HCT116 (cell line): ENCODE measurements around the gene SGMS1. TPM values are rescaled to one million over a fixed set of nuclear protein-coding genes. Genes with fewer than 3 reads are reported as not detected.

ENCODE experiments used
- ATAC-seq: fragments of 200-7000 bp; cut with Tn5 transposase; 2 replicates; pipeline ENCODE4 v1.9.1; 2020; ENCODE audit warnings: mild to moderate bottlenecking, moderate library complexity
- BruUV-seq: library from RNA; stranded (reverse); fragments of 400-500 nt; replicated peaks from 2 replicates; lab custom pipeline; 2021; lab: Mats Ljungman, UMichigan
- CTCF ChIA-PET: fragments of 300-600 bp; sonication (Branson Sonifier 250); formaldehyde crosslinking; loops from one replicate; lab custom pipeline; 2021; ENCODE audit warnings: antibody characterized with exemption; lab: Charles Lee
- POLR2A ChIA-PET: fragments of 300-600, 350-600 bp; sonication (Branson Sonifier 250); formaldehyde crosslinking; loops from one replicate; lab custom pipeline; 2021; ENCODE audit warnings: antibody characterized with exemption; lab: Charles Lee
- RAD21 ChIA-PET, 2 experiments: fragments of 300-600 bp; sonication (Branson Sonifier 250); formaldehyde crosslinking; loops; one replicate each; lab custom pipeline; 2023; ENCODE audit warnings: low total read pairs in 2 of 2; ENCODE audit not compliant: uncharacterized antibody in 2 of 2, unreplicated experiment in 2 of 2, low non-redundant PET in 1 of 2; lab: Charles Lee
- DNase-seq: peaks from one replicate; pipeline ENCODE4 v3.0.0-alpha.2; 2010; ENCODE audit warnings: low read depth, low spot score
- H2AFZ ChIP-seq: fragments of 200-600 bp; shearing (Covaris generic), sonication (generic); 2 replicates; pipeline ENCODE4 v1.6.1; 2017; ENCODE audit warnings: low read depth, mixed run types, mixed read lengths, antibody characterized with exemption, low read length; ENCODE audit not compliant: poor library complexity, severe bottlenecking
- H3K27ac ChIP-seq: 2 replicates; pipeline ENCODE4 v1.5.1; 2012; ENCODE audit warnings: low read depth, low read length
- H3K27me3 ChIP-seq: fragments of 200-600 bp; sonication (generic); 2 replicates; pipeline ENCODE4 v1.6.1; 2016; ENCODE audit warnings: mixed run types, low read length, mixed read lengths; ENCODE audit not compliant: insufficient read depth
- H3K36me3 ChIP-seq, 2 experiments: fragments of 200-500 bp in 1 of 2; fragments of 200-600 bp in 1 of 2; sonication (Bioruptor generic) in 1 of 2; sonication (generic) in 1 of 2; 2 replicates each; pipeline versions ENCODE4 v1.5.1 to v1.6.1; 2014 to 2016; ENCODE audit warnings: low read length in 2 of 2, inconsistent platforms in 1 of 2, mixed read lengths in 1 of 2, mixed run types in 1 of 2; ENCODE audit not compliant: insufficient read depth in 2 of 2, control insufficient read depth in 1 of 2
- H3K4me1 ChIP-seq, 2 experiments: fragments of 200-600 bp in 1 of 2; sonication (generic) in 1 of 2; 2 replicates each; pipeline versions ENCODE4 v1.5.1 to v1.6.1; 2012 to 2017; ENCODE audit warnings: low read length in 2 of 2, inconsistent platforms in 1 of 2, mild to moderate bottlenecking in 1 of 2, mixed read lengths in 1 of 2, mixed run types in 1 of 2, moderate library complexity in 1 of 2; ENCODE audit not compliant: insufficient read depth in 2 of 2, control insufficient read depth in 1 of 2
- H3K4me2 ChIP-seq: fragments of 200-600 bp; sonication (generic); 2 replicates; pipeline ENCODE4 v1.6.1; 2017; ENCODE audit warnings: mixed run types, low read length, mixed read lengths
- H3K4me3 ChIP-seq, 2 experiments: fragments of 200-600 bp in 1 of 2; sonication (generic) in 1 of 2; replicated peaks in 1 of 2; 2 replicates each; pipeline ENCODE4 v1.5.1; 2011 to 2016; ENCODE audit warnings: low read length in 2 of 2, control low read depth in 1 of 2, low read depth in 1 of 2, mild to moderate bottlenecking in 1 of 2, mixed read lengths in 1 of 2, mixed run types in 1 of 2
- H3K79me2 ChIP-seq: fragments of 200-600 bp; sonication (generic); 2 replicates; pipeline ENCODE4 v1.6.1; 2017; ENCODE audit warnings: mild to moderate bottlenecking, mixed run types, low read length, moderate library complexity, mixed read lengths; ENCODE audit not compliant: insufficient read depth
- H3K9ac ChIP-seq: fragments of 200-600 bp; sonication (generic); 2 replicates; pipeline ENCODE4 v1.6.1; 2016; ENCODE audit warnings: low read length, mixed read lengths
- H3K9me2 ChIP-seq: fragments of 200-600 bp; sonication (generic), shearing (Covaris generic); 2 replicates; pipeline ENCODE4 v1.6.1; 2017; ENCODE audit warnings: mixed run types, mild to moderate bottlenecking, moderate library complexity; ENCODE audit not compliant: insufficient read depth
- H3K9me3 ChIP-seq, 2 experiments: fragments of 200-500 bp in 1 of 2; fragments of 200-600 bp in 1 of 2; sonication (Bioruptor generic) in 1 of 2; sonication (generic) in 1 of 2; 2 replicates each; pipeline ENCODE4 v1.6.1; 2014 to 2017; ENCODE audit warnings: low read length in 2 of 2, mixed read lengths in 2 of 2, inconsistent platforms in 1 of 2, low read depth in 1 of 2, mild to moderate bottlenecking in 1 of 2, mixed run types in 1 of 2, moderate library complexity in 1 of 2; ENCODE audit not compliant: control insufficient read depth in 1 of 2, insufficient read depth in 1 of 2
- H4K20me1 ChIP-seq: fragments of 200-600 bp; sonication (generic), shearing (Covaris generic); 2 replicates; pipeline ENCODE4 v1.6.1; 2017; ENCODE audit warnings: mixed run types, mild to moderate bottlenecking, moderate library complexity; ENCODE audit not compliant: insufficient read depth
- CBX3 ChIP-seq: IDR thresholded peaks from 2 replicates; pipeline ENCODE4 v1.6.1; 2012; ENCODE audit warnings: low read depth
- CEBPB ChIP-seq: IDR thresholded peaks from 2 replicates; pipeline ENCODE4 v1.6.1; 2012; ENCODE audit warnings: low read depth
- ELF1 ChIP-seq: IDR thresholded peaks from 2 replicates; pipeline ENCODE4 v1.6.1; 2012; ENCODE audit warnings: low read depth, borderline replicate concordance
- EZH2phosphoT487 ChIP-seq: fragments of 200-600 bp; IDR thresholded peaks from 2 replicates; pipeline ENCODE4 v1.6.1; 2018; ENCODE audit warnings: antibody characterized with exemption, borderline replicate concordance
- FOSL1 ChIP-seq: IDR thresholded peaks from 2 replicates; pipeline ENCODE4 v1.6.1; 2012; ENCODE audit warnings: low read depth
- POLR2A ChIP-seq: IDR thresholded peaks from 2 replicates; pipeline ENCODE4 v1.7.0; 2011; ENCODE audit warnings: borderline replicate concordance; ENCODE audit not compliant: insufficient read depth, insufficient read length; ENCODE audit errors: extremely low read depth
- POLR2AphosphoS5 ChIP-seq: IDR thresholded peaks from 2 replicates; pipeline ENCODE4 v1.6.1; 2011; ENCODE audit warnings: mild to moderate bottlenecking, low read depth, low read length, moderate library complexity
- SIN3A ChIP-seq: IDR thresholded peaks from 2 replicates; pipeline ENCODE4 v1.6.1; 2012; ENCODE audit warnings: low read depth
- SP1 ChIP-seq: IDR thresholded peaks from 2 replicates; pipeline ENCODE4 v1.6.1; 2012; ENCODE audit warnings: low read depth
- SRF ChIP-seq: IDR thresholded peaks from 2 replicates; pipeline ENCODE4 v1.6.1; 2012; ENCODE audit warnings: low read depth
- TCF7L2 ChIP-seq: IDR thresholded peaks from 2 replicates; pipeline ENCODE4 v1.7.0; 2011; ENCODE audit warnings: borderline replicate concordance, inconsistent platforms; ENCODE audit not compliant: insufficient read depth, insufficient read length; ENCODE audit errors: extremely low read depth
- YY1 ChIP-seq: IDR thresholded peaks from 2 replicates; pipeline ENCODE4 v1.6.1; 2011; ENCODE audit warnings: low read length, low read depth, moderate library complexity, mild to moderate bottlenecking; ENCODE audit not compliant: insufficient replicate concordance; ENCODE audit errors: extremely low read depth
- ZFX ChIP-seq: fragments of 450-650 bp; IDR thresholded peaks from 2 replicates; pipeline ENCODE4 v1.6.1; 2017
- ZNF274 ChIP-seq: fragments of 200-500 bp; sonication (Bioruptor generic); IDR thresholded peaks from 2 replicates; pipeline ENCODE4 v1.6.1; 2014; ENCODE audit warnings: mild to moderate bottlenecking, low read depth, low read length, inconsistent platforms
- intact Hi-C: fragments of 100-400 bp; cut with micrococcal nuclease; formaldehyde crosslinking; loops from 2 replicates; pipeline ENCODE4 v1.10.0; 2022
- total RNA-seq: library from RNA; stranded (reverse); gene quantifications from one replicate; pipeline ENCODE4 v1.2.1, GENCODE V29; 2021; ENCODE audit not compliant: unreplicated experiment
- TF ChIP-seq, protein P1 (sequence below): IDR thresholded peaks from 2 replicates; pipeline ENCODE4 v1.6.1; 2012
- TF ChIP-seq, protein P2 (sequence below): IDR thresholded peaks from 2 replicates; pipeline ENCODE4 v1.6.1; 2011; ENCODE audit warnings: mild to moderate bottlenecking, low read length, moderate library complexity; ENCODE audit not compliant: insufficient replicate concordance; ENCODE audit errors: extremely low read depth
- TF ChIP-seq, protein P3 (sequence below): IDR thresholded peaks from 2 replicates; pipeline ENCODE4 v1.6.1; 2012; ENCODE audit warnings: low read depth

SGMS1 gene
- total RNA-seq, 1 experiment from 2014 or later, result 29.1 TPM

GRCh38 chr10:50464004-50464409, 159.7 kb downstream of the SGMS1 start:
- ChIA-PET CTCF (no interaction called here), RAD21 (no interaction called here), POLR2A (no interaction called here)
- H3K79me2 ChIP-seq, result no peaks in the 10 kb centered on the region
- intact Hi-C loops, result no loop called here
- BruUV-seq, result no TSS peak
- no peaks in the 10 kb centered on the region for H3K9me3 ChIP-seq
- DNase-seq, result no peak
- H3K4me1 ChIP-seq, result no peaks in the 10 kb centered on the region
- no peaks in the 10 kb centered on the region for H3K36me3 ChIP-seq
- H2AFZ ChIP-seq, result no peak overlapping the region
- H3K27ac ChIP-seq, result no peak overlapping the region
- no peak overlapping the region for H3K4me2 ChIP-seq
- TF ChIP-seq, protein P1, sequence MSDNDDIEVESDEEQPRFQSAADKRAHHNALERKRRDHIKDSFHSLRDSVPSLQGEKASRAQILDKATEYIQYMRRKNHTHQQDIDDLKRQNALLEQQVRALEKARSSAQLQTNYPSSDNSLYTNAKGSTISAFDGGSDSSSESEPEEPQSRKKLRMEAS, result no peak
- TF ChIP-seq SRF, result no peak
- TF ChIP-seq TCF7L2, result no peak
- no peak for TF ChIP-seq ZFX
- TF ChIP-seq, protein P2, sequence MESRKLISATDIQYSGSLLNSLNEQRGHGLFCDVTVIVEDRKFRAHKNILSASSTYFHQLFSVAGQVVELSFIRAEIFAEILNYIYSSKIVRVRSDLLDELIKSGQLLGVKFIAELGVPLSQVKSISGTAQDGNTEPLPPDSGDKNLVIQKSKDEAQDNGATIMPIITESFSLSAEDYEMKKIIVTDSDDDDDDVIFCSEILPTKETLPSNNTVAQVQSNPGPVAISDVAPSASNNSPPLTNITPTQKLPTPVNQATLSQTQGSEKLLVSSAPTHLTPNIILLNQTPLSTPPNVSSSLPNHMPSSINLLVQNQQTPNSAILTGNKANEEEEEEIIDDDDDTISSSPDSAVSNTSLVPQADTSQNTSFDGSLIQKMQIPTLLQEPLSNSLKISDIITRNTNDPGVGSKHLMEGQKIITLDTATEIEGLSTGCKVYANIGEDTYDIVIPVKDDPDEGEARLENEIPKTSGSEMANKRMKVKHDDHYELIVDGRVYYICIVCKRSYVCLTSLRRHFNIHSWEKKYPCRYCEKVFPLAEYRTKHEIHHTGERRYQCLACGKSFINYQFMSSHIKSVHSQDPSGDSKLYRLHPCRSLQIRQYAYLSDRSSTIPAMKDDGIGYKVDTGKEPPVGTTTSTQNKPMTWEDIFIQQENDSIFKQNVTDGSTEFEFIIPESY, result no peak
- no peak for TF ChIP-seq SP1
- no peak for TF ChIP-seq EZH2phosphoT487
- TF ChIP-seq YY1, result no peak
- TF ChIP-seq, protein P3, sequence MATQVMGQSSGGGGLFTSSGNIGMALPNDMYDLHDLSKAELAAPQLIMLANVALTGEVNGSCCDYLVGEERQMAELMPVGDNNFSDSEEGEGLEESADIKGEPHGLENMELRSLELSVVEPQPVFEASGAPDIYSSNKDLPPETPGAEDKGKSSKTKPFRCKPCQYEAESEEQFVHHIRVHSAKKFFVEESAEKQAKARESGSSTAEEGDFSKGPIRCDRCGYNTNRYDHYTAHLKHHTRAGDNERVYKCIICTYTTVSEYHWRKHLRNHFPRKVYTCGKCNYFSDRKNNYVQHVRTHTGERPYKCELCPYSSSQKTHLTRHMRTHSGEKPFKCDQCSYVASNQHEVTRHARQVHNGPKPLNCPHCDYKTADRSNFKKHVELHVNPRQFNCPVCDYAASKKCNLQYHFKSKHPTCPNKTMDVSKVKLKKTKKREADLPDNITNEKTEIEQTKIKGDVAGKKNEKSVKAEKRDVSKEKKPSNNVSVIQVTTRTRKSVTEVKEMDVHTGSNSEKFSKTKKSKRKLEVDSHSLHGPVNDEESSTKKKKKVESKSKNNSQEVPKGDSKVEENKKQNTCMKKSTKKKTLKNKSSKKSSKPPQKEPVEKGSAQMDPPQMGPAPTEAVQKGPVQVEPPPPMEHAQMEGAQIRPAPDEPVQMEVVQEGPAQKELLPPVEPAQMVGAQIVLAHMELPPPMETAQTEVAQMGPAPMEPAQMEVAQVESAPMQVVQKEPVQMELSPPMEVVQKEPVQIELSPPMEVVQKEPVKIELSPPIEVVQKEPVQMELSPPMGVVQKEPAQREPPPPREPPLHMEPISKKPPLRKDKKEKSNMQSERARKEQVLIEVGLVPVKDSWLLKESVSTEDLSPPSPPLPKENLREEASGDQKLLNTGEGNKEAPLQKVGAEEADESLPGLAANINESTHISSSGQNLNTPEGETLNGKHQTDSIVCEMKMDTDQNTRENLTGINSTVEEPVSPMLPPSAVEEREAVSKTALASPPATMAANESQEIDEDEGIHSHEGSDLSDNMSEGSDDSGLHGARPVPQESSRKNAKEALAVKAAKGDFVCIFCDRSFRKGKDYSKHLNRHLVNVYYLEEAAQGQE, result no peak
- TF ChIP-seq POLR2AphosphoS5, result no peak
- TF ChIP-seq ZNF274, result no peak
- no peak for TF ChIP-seq CBX3
- TF ChIP-seq ELF1, result no peak
- no peak for TF ChIP-seq CEBPB
- TF ChIP-seq SIN3A, result no peak
- TF ChIP-seq POLR2A, result no peak
- no peak for TF ChIP-seq FOSL1
- TF ChIP-seq, all 23 proteins: peak for 0
- Histone ChIP-seq H3K9ac (no peak overlapping the region), H3K27me3 (no peaks in the 10 kb centered on the region), H4K20me1 (no peaks in the 10 kb centered on the region), H3K4me3 (no peak overlapping the region), H3K9me2 (no peaks in the 10 kb centered on the region)
- ATAC-seq, result no peak
